HepG2 (cell line): Measurements from ENCODE around the gene ZBTB14.

ENCODE experiments used
- ARID3A ChIP-seq: IDR thresholded peaks from 2 replicates; pipeline ENCODE4 v1.6.1; 2012; ENCODE audit warnings: low read depth, low read length, improper control_type of control experiment
- BRF2 ChIP-seq: sonication (generic); formaldehyde crosslinking; IDR thresholded peaks from 2 replicates; pipeline ENCODE4 v1.8.1; 2022; ENCODE audit warnings: mild to moderate bottlenecking, missing genetic modification reagents
- CREB1 ChIP-seq, 2 experiments: fragments of 450-650 bp in 1 of 2; IDR thresholded peaks; 2 replicates each; pipeline ENCODE4 v1.6.1; 2016 to 2017; ENCODE audit warnings: control low read depth in 1 of 2, mild to moderate bottlenecking in 1 of 2, missing compliant biosample characterization in 1 of 2, missing genetic modification characterization in 1 of 2
- CTCF ChIP-seq: sonication (generic); formaldehyde crosslinking; IDR thresholded peaks from 2 replicates; pipeline ENCODE4 v1.5.0; 2020; ENCODE audit warnings: mild to moderate bottlenecking, missing genetic modification reagents, moderate library complexity
- FOXA1 ChIP-seq, 2 experiments: fragments of 450-650 bp in 1 of 2; sonication (generic) in 1 of 2; formaldehyde crosslinking in 1 of 2; IDR thresholded peaks; 2 replicates each; pipeline versions ENCODE4 v1.4.0 to v1.6.1; 2016 to 2020; ENCODE audit warnings: missing genetic modification reagents in 1 of 2
- MXI1 ChIP-seq: IDR thresholded peaks from 3 replicates; pipeline ENCODE4 v1.6.1; 2012; ENCODE audit warnings: low read depth, low read length, inconsistent platforms, borderline replicate concordance
- PRDM4 ChIP-seq: sonication (generic); formaldehyde crosslinking; IDR thresholded peaks from 2 replicates; pipeline ENCODE4 v1.9.0; 2021; ENCODE audit warnings: missing genetic modification reagents, borderline replicate concordance
- ZBTB10 ChIP-seq: sonication (generic); formaldehyde crosslinking; IDR thresholded peaks from 2 replicates; pipeline ENCODE4 v1.4.0; 2020; ENCODE audit warnings: missing genetic modification reagents, borderline replicate concordance

GRCh38 chr18:5309888-5310470 lies 14.5 kb upstream of the ZBTB14 start:
- TF ChIP-seq BRF2 (CRISPR knock-in tag) (no peak), CTCF (no peak), CREB1 (IDR thresholded peaks at IDR 0.05) (no peak), CREB1 (CRISPR knock-in tag; IDR thresholded peaks at IDR 0.05) (no peak), FOXA1 (IDR thresholded peaks at IDR 0.05) (no peak), FOXA1 (CRISPR knock-in tag; IDR thresholded peaks at IDR 0.05) (no peak), MXI1 (no peak), ARID3A (no peak), ZBTB10 (no peak), PRDM4 (no peak)
